IMR-90 (cell line): ENCODE measurements around the gene OLAH. TPM values are rescaled to one million over a fixed set of nuclear protein-coding genes. Genes with fewer than 3 reads are reported as not detected.
A peak's percentile ranks its signal among the peaks of the same experiment; 100 is the strongest.
"Not testable (repeated sequence)": the region's sequence is repeated elsewhere in the genome, so short reads cannot be mapped to it uniquely, and the experiment has no call there.

ENCODE experiments used
- ATAC-seq: fragments of 200-7000 bp; cut with Tn5 transposase; 2 replicates; pipeline ENCODE4 v1.9.1; 2020; ENCODE audit warnings: low read depth, mild to moderate bottlenecking, moderate library complexity
- BruUV-seq: library from RNA; stranded (reverse); fragments of 400-500 nt; replicated peaks from 2 replicates; lab custom pipeline; 2021; lab: Mats Ljungman, UMichigan
- CTCF ChIA-PET: fragments of 300-600 bp; formaldehyde crosslinking; extraction: SDS; loops from one replicate; lab custom pipeline; 2021; ENCODE audit warnings: antibody characterized with exemption; lab: Yijun Ruan, JAX
- POLR2A ChIA-PET: fragments of 300-600 bp; sonication (Branson Sonifier 250); formaldehyde crosslinking; loops from one replicate; lab custom pipeline; 2022; ENCODE audit warnings: antibody characterized with exemption; ENCODE audit not compliant: unreplicated experiment; lab: Charles Lee
- DNase-seq: peaks from one replicate; pipeline ENCODE4 v3.0.0; 2013
- H2AFZ ChIP-seq: replicated peaks from 2 replicates; pipeline ENCODE3; 2013; ENCODE audit warnings: low read length, mild to moderate bottlenecking; ENCODE audit not compliant: poor library complexity
- H2AK5ac ChIP-seq: 2 replicates; pipeline ENCODE4 v1.6.1; 2013; ENCODE audit warnings: low read depth, low read length, inconsistent platforms
- H2AK9ac ChIP-seq: replicated peaks from 2 replicates; pipeline ENCODE3; 2013; ENCODE audit warnings: mild to moderate bottlenecking, low read depth, low read length, moderate library complexity; ENCODE audit not compliant: poor library complexity
- H2BK120ac ChIP-seq: 2 replicates; pipeline ENCODE4 v1.6.1; 2013; ENCODE audit warnings: low read depth, low read length, inconsistent platforms
- H2BK15ac ChIP-seq: 3 replicates; pipeline ENCODE4 v1.6.1; 2013; ENCODE audit warnings: low read depth, low read length, inconsistent platforms
- H2BK20ac ChIP-seq: 2 replicates; pipeline ENCODE4 v1.6.1; 2013; ENCODE audit warnings: low read depth, mild to moderate bottlenecking, inconsistent platforms, low read length, moderate library complexity
- H2BK5ac ChIP-seq: 2 replicates; pipeline ENCODE4 v1.6.1; 2013; ENCODE audit warnings: mild to moderate bottlenecking, low read depth, low read length, inconsistent platforms; ENCODE audit not compliant: poor library complexity, severe bottlenecking
- H3K14ac ChIP-seq: replicated peaks from 2 replicates; pipeline ENCODE4 v1.6.1; 2013; ENCODE audit warnings: low read depth, low read length, inconsistent platforms
- H3K18ac ChIP-seq: 2 replicates; pipeline ENCODE4 v1.6.1; 2013; ENCODE audit warnings: low read depth, low read length, control low read depth
- H3K23ac ChIP-seq: 2 replicates; pipeline ENCODE4 v1.6.1; 2013; ENCODE audit warnings: low read depth, low read length, inconsistent platforms
- H3K27ac ChIP-seq: 2 replicates; pipeline ENCODE4 v1.5.1; 2013; ENCODE audit warnings: mild to moderate bottlenecking, control low read depth, low read length; ENCODE audit not compliant: insufficient read depth
- H3K27me3 ChIP-seq: 2 replicates; pipeline ENCODE4 v1.6.1; 2013; ENCODE audit warnings: low read length; ENCODE audit not compliant: control insufficient read depth, insufficient read depth
- H3K36me3 ChIP-seq: 2 replicates; pipeline ENCODE4 v1.6.1; 2013; ENCODE audit warnings: low read length, mixed read lengths; ENCODE audit not compliant: control insufficient read depth, insufficient read depth
- H3K4ac ChIP-seq: 2 replicates; pipeline ENCODE4 v1.6.1; 2013; ENCODE audit warnings: low read depth, low read length, inconsistent platforms
- H3K4me1 ChIP-seq: 2 replicates; pipeline ENCODE4 v1.6.1; 2013; ENCODE audit warnings: low read length, mixed read lengths; ENCODE audit not compliant: control insufficient read depth, insufficient read depth
- H3K4me2 ChIP-seq: 2 replicates; pipeline ENCODE4 v1.6.1; 2013; ENCODE audit warnings: low read depth, mild to moderate bottlenecking, control low read depth, low read length, moderate library complexity
- H3K4me3 ChIP-seq: 2 replicates; pipeline ENCODE4 v1.5.1; 2013; ENCODE audit warnings: low read depth, mild to moderate bottlenecking, control low read depth, low read length, moderate library complexity; ENCODE audit not compliant: insufficient read depth
- H3K56ac ChIP-seq: 2 replicates; pipeline ENCODE4 v1.6.1; 2013; ENCODE audit warnings: low read length, inconsistent platforms; ENCODE audit not compliant: insufficient read depth; ENCODE audit errors: extremely low read depth
- H3K79me1 ChIP-seq, 2 experiments: 2 replicates each; pipeline ENCODE4 v1.6.1; 2013; ENCODE audit warnings: low read length in 2 of 2, inconsistent platforms in 1 of 2, low read depth in 1 of 2
- H3K9ac ChIP-seq: 2 replicates; pipeline ENCODE4 v1.6.1; 2013; ENCODE audit warnings: low read depth, low read length, control low read depth
- H3K9me1 ChIP-seq: 2 replicates; pipeline ENCODE4 v1.6.1; 2013; ENCODE audit warnings: low read length, inconsistent platforms; ENCODE audit not compliant: insufficient read depth
- H3K9me3 ChIP-seq: 2 replicates; pipeline ENCODE4 v1.6.1; 2013; ENCODE audit warnings: low read length; ENCODE audit not compliant: control insufficient read depth, insufficient read depth
- H4K20me1 ChIP-seq: 2 replicates; pipeline ENCODE4 v1.6.1; 2013; ENCODE audit warnings: low read length, inconsistent platforms; ENCODE audit not compliant: insufficient read depth
- H4K5ac ChIP-seq: 2 replicates; pipeline ENCODE4 v1.6.1; 2013; ENCODE audit warnings: mild to moderate bottlenecking, low read depth, low read length, control low read depth
- H4K8ac ChIP-seq, 2 experiments: 2 replicates each; pipeline ENCODE4 v1.6.1; 2013; ENCODE audit warnings: low read depth in 2 of 2, low read length in 2 of 2, control low read depth in 1 of 2, inconsistent platforms in 1 of 2
- H4K91ac ChIP-seq: 2 replicates; pipeline ENCODE4 v1.6.1; 2013; ENCODE audit warnings: low read depth, low read length, inconsistent platforms; ENCODE audit not compliant: insufficient read depth
- BHLHE40 ChIP-seq: fragments of 150-350 bp; IDR thresholded peaks from 2 replicates; pipeline ENCODE4 v1.6.1; 2016; ENCODE audit warnings: mild to moderate bottlenecking, low read depth, low read length
- CHD1 ChIP-seq: IDR thresholded peaks from 2 replicates; pipeline ENCODE4 v1.6.1; 2012; ENCODE audit warnings: low read depth, low read length, improper control_type of control experiment
- RCOR1 ChIP-seq: IDR thresholded peaks from 2 replicates; pipeline ENCODE4 v1.6.1; 2012; ENCODE audit warnings: mild to moderate bottlenecking, low read length, improper control_type of control experiment; ENCODE audit not compliant: insufficient replicate concordance
- WGBS, 2 experiments: methylation state at CpG; one replicate each; pipeline versions ENCODE4 v1.1.5 to v1.1.7; 2013; ENCODE audit warnings: missing lambda C conversion rate in 2 of 2; ENCODE audit not compliant: insufficient read length in 1 of 2; ENCODE audit errors: extremely low coverage in 2 of 2; 5-methylcytosine and 5-hydroxymethylcytosine counted together
- dilution Hi-C: fragments of 300-500 bp; cut with HindIII; formaldehyde crosslinking; loops from one replicate; pipeline ENCODE4 v1.14.3; 2018; ENCODE audit warnings: low sequenced_read_pairs; ENCODE audit not compliant: unreplicated experiment
- in situ Hi-C: fragments of 300-500 bp; cut with MboI; formaldehyde crosslinking; loops from 3 replicates; pipeline ENCODE4 v1.14.3; 2019; ENCODE audit warnings: low sequenced_read_pairs, inconsistent platforms, mixed read lengths
- intact Hi-C: fragments of 100-400 bp; cut with micrococcal nuclease; formaldehyde crosslinking; loops from 2 replicates; pipeline ENCODE4 v1.10.0; 2022
- polyA plus RNA-seq, 3 experiments: library from polyadenylated mRNA; depleted of rRNA; stranded (reverse); fragments of >200 nt; gene quantifications; 2 replicates each; pipeline ENCODE4 v1.2.3, GENCODE V29; 2012; ENCODE audit warnings: low replicate concordance in 1 of 3
- total RNA-seq: library from RNA; depleted of rRNA; stranded (reverse); fragments of >200 nt; gene quantifications from 2 replicates; pipeline ENCODE4 v1.2.3, GENCODE V29; 2012

OLAH gene
- total and polyA plus RNA-seq, 2 of the 4 experiments (the other 2 are of a cell fraction) = not detected

- ATAC-seq (no peak), DNase-seq (no peak)
- Histone ChIP-seq H2BK15ac (no peak overlapping the region), H3K4me3 (peak overlapping the region; percentile 69), H3K4me1 (no peaks in the 10 kb centered on the region), H2BK5ac (no peak overlapping the region), H2AK5ac (no peak overlapping the region), H3K56ac (no peak overlapping the region), H2AFZ (peak overlapping the region; percentile 76), H4K91ac (no peak overlapping the region), H3K27ac (no peak overlapping the region), H3K9me3 (no peaks in the 10 kb centered on the region), H3K23ac (no peak overlapping the region), H4K5ac (no peak overlapping the region; the same call in 1 of the 2 replicates), H3K14ac (no peak overlapping the region), H3K4me2 (peak overlapping the region; percentile 79), H3K36me3 (no peaks in the 10 kb centered on the region), H3K79me1 (no peaks in the 10 kb centered on the region), H3K18ac (peak overlapping the region; percentile 27; the same call in 1 of the 2 replicates), H2BK120ac (no peak overlapping the region), H3K4ac (no peak overlapping the region), H3K9ac (peak overlapping the region; percentile 56; the same call in 1 of the 2 replicates), H4K8ac (no peak overlapping the region), H2BK20ac (no peak overlapping the region), H2AK9ac (no peak overlapping the region), H4K20me1 (no peaks in the 10 kb centered on the region), H3K9me1 (no peaks in the 10 kb centered on the region), H3K27me3 (peaks cover 7% of the 10 kb centered on the region)
- in situ Hi-C loops = no loop called here
- POLR2A ChIA-PET = no interaction called here
- dilution Hi-C loops = no loop called here
- no TSS peak for BruUV-seq
- intact Hi-C loops = no loop called here
- CTCF ChIA-PET = no interaction called here
- 70% methylated on average over 10 of the region's 50 CpGs; no CpG with 5 or more reads in 1 of the 2 experiments for WGBS, 2 experiments
- no peak for TF ChIP-seq CHD1
- TF ChIP-seq BHLHE40 = no peak
- no peak for TF ChIP-seq RCOR1
Observed at GRCh38 chr10:14995964-14996565, 47.7 kb upstream of the OLAH start.

GRCh38 chr10:15013530-15013929 is 30.2 kb upstream of the OLAH start:
- H2AK9ac ChIP-seq, H3K9me3 ChIP-seq, H3K9ac ChIP-seq, H3K4me3 ChIP-seq, H4K91ac ChIP-seq, H3K27ac ChIP-seq, ATAC-seq, CTCF ChIA-PET, H3K23ac ChIP-seq, H4K20me1 ChIP-seq, H3K9me1 ChIP-seq, in situ Hi-C loops, H3K18ac ChIP-seq, H4K8ac ChIP-seq, H3K4me1 ChIP-seq, H3K36me3 ChIP-seq, POLR2A ChIA-PET, H2AFZ ChIP-seq, H2BK20ac ChIP-seq, BruUV-seq, H2AK5ac ChIP-seq, intact Hi-C loops, H3K56ac ChIP-seq, H3K27me3 ChIP-seq, H2BK15ac ChIP-seq, H2BK120ac ChIP-seq, H2BK5ac ChIP-seq, H3K79me1 ChIP-seq, H3K4ac ChIP-seq, DNase-seq, dilution Hi-C loops, H4K5ac ChIP-seq, H3K14ac ChIP-seq, H3K4me2 ChIP-seq: not testable (repeated sequence)
- WGBS, 2 experiments = 81% methylated on average over 4 of the region's 5 CpGs; no CpG with 5 or more reads in 1 of the 2 experiments
